T-helper 2 cell treated with Interferon-gamma antibody and Interleukin-4, amounts not matched to agents 5 μg/mL and 100 μg/mL, for 36 hours (primary cell): Measurements from ENCODE around the gene PTCH2.
A peak's percentile ranks its signal among the peaks of the same experiment; 100 is the strongest.

Experiments used
- DNase-seq: peaks from one replicate; pipeline ENCODE4 v3.0.0; 2021; ENCODE audit warnings: low spot score
- H3K27ac Mint-ChIP-seq: one replicate; pipeline ENCODE4 v1.8.0; 2021; ENCODE audit warnings: mild to moderate bottlenecking, mixed read lengths
- H3K27me3 Mint-ChIP-seq: one replicate; pipeline ENCODE4 v1.8.0; 2021; ENCODE audit warnings: low read depth, mixed read lengths
- H3K36me3 Mint-ChIP-seq: one replicate; pipeline ENCODE4 v1.8.0; 2021; ENCODE audit warnings: low read depth, mixed read lengths
- H3K4me1 Mint-ChIP-seq: one replicate; pipeline ENCODE4 v1.8.0; 2021; ENCODE audit warnings: low read depth, mixed read lengths
- H3K4me3 Mint-ChIP-seq: one replicate; pipeline ENCODE4 v1.8.0; 2022; ENCODE audit warnings: mild to moderate bottlenecking, moderate library complexity, mixed read lengths
- H3K9me3 Mint-ChIP-seq: one replicate; pipeline ENCODE4 v1.8.0; 2021; ENCODE audit warnings: mixed read lengths

PTCH2 gene, protein sequence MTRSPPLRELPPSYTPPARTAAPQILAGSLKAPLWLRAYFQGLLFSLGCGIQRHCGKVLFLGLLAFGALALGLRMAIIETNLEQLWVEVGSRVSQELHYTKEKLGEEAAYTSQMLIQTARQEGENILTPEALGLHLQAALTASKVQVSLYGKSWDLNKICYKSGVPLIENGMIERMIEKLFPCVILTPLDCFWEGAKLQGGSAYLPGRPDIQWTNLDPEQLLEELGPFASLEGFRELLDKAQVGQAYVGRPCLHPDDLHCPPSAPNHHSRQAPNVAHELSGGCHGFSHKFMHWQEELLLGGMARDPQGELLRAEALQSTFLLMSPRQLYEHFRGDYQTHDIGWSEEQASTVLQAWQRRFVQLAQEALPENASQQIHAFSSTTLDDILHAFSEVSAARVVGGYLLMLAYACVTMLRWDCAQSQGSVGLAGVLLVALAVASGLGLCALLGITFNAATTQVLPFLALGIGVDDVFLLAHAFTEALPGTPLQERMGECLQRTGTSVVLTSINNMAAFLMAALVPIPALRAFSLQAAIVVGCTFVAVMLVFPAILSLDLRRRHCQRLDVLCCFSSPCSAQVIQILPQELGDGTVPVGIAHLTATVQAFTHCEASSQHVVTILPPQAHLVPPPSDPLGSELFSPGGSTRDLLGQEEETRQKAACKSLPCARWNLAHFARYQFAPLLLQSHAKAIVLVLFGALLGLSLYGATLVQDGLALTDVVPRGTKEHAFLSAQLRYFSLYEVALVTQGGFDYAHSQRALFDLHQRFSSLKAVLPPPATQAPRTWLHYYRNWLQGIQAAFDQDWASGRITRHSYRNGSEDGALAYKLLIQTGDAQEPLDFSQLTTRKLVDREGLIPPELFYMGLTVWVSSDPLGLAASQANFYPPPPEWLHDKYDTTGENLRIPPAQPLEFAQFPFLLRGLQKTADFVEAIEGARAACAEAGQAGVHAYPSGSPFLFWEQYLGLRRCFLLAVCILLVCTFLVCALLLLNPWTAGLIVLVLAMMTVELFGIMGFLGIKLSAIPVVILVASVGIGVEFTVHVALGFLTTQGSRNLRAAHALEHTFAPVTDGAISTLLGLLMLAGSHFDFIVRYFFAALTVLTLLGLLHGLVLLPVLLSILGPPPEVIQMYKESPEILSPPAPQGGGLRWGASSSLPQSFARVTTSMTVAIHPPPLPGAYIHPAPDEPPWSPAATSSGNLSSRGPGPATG

DNA sequence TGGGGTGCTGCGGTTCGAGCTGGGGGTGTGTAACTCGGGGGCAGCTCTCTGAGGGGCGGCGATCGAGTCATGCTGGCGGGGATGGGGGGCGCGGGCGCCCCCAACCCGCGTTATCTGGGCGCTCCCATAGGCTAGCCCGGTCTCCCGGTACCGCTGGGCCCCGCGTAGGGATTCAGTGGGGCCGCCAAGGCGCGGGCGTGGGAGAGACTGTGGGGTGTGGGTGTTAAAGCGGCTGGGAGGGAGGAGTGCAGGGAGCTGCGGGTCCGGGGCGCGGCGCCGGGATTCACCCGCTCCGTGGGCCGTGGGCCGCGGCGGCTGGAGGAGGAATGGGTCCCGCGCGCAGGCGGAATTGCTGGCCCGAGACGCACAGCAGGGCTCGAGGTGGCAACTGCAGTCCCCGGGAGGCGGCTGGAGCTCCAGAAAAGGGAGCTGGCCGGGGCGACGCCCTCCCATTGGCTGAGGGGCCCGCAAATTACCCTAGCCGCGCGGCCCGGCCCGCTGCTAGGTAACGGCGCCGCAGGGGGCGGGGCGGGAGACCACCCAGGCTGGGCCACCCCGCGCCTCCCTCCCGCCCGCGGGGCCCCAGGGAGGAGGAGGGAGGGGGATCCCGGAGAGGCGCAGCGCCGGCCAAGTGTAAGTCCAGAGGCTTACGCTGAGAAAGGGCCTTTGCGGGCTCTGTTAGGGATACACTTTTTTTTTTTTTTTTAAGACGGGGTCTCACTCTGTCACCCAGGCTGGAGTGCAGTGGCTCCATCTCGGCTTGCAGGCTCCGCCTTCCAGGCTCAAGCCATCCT, at the start of gene PTCH2:
PTCH2 (minus strand) TSS at position 392 of the 794 bp plus-strand sequence; CDS start at position 71, 321 bp downstream.
- Mint-ChIP-seq H3K27me3 (peaks cover 26% of the 10 kb centered on the region), H3K27ac (no peak within 1 kb of the TSS), H3K4me1 (no peaks in the 10 kb centered on the region), H3K4me3 (peak within 1 kb of the TSS; percentile 43), H3K36me3 (peaks cover 5% of the 10 kb centered on the region), H3K9me3 (no peaks in the 10 kb centered on the region)
- DNase-seq: no peak

DNA sequence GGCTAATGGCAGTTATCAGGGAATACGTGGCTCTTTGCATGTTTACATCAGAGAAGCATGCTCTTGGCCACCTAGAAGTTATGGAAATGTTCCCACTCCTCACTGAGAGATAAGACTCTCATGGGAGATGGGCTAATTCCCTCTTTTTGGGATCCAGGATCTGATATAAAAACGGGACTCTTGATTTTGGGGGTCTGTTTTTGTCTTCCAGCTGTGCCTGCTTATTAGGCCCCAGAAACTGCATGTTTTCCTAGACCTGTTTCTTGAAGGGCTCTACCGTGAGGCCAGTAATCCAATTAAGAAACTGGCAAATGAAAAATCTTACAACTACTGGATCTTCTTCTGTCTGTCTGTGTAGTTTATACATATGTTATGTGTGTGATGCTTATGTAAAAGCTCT, 47.0 kb upstream of the PTCH2 start:
- DNase-seq: no peak
- no peak overlapping the region for H3K27ac Mint-ChIP-seq
- H3K4me1 Mint-ChIP-seq: peaks cover 6% of the 10 kb centered on the region
- no peaks in the 10 kb centered on the region for H3K27me3 Mint-ChIP-seq
- peaks cover 29% of the 10 kb centered on the region for H3K9me3 Mint-ChIP-seq
- H3K36me3 Mint-ChIP-seq: peaks cover 50% of the 10 kb centered on the region
- H3K4me3 Mint-ChIP-seq: no peak overlapping the region

DNA sequence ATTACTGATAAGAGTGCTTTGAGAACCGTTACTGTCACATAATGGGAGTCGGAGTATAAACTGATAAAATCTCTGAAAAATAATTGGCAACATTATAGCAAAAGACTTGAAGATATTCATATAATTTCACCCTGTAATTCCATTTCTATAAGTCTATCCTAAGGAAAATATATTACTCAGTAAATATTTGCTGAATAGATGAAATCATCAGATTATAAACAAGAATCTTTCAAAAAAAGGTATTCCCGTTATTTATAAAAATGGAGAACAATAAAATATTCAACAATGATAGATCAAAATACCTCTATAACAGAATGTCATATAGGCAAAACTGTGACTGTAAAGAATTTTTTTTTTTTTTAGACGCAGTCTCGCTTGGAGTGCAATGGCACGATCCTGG, 42.4 kb upstream of the PTCH2 start:
- peaks cover 24% of the 10 kb centered on the region for H3K9me3 Mint-ChIP-seq
- H3K4me3 Mint-ChIP-seq: no peak overlapping the region
- H3K4me1 Mint-ChIP-seq: no peaks in the 10 kb centered on the region
- H3K27ac Mint-ChIP-seq: no peak overlapping the region
- peaks cover 49% of the 10 kb centered on the region for H3K36me3 Mint-ChIP-seq
- no peak for DNase-seq
- no peaks in the 10 kb centered on the region for H3K27me3 Mint-ChIP-seq

DNA sequence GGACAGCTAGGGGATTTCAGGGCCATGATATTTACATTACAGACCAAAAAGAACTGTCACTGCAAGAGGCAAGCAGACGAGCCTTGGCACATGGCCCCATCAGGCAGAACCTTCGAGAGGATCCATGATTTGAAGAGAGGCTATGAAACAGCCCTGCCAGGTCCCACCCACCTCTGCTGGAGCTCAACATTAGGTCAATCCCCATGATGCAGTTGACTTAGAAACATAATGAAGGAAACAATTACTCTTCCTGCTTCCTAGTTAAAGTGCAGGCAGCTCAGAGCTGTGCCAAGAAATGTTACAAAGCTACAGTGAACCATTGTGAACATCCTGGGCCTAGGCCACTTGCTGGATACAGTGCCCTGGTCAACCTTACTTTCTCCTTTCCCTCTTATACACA, 41.7 kb upstream of the PTCH2 start:
- Mint-ChIP-seq H3K27ac (no peak overlapping the region), H3K4me3 (no peak overlapping the region), H3K36me3 (peaks cover 48% of the 10 kb centered on the region)

DNA sequence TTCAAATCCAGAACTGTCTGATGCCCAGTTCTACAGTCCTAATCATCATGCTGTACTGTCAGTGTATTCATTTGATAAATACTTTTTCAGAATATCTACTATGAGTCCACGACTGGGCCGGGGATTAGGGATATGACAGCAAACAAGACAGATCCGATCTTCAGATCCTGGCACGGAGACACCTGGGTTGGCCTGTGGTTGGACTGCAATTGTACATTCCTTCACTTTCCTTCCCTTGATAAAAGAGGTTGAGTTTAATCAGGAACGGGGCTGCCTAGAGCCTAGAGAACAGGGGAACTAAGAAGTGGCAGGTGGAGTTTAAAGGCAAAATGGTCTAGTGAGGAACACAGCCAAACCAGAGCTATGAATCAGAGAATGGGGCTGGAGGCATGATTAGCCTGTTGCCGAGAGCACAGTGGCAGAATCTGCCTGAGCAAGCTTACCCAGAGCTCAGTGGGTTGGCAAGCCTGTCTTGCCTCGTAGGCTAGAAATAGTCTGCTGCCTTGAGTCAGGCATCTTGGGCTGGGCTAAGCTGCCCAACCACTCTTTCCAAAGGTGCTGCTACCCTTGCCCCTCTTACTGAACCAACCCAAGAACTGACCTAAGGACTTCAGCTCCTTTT, 38.1 kb upstream of the PTCH2 start:
- H3K36me3 Mint-ChIP-seq: peaks cover 27% of the 10 kb centered on the region
- no peak for DNase-seq
- no peak overlapping the region for H3K4me3 Mint-ChIP-seq
- H3K9me3 Mint-ChIP-seq: no peaks in the 10 kb centered on the region
- H3K4me1 Mint-ChIP-seq: no peaks in the 10 kb centered on the region
- no peak overlapping the region for H3K27ac Mint-ChIP-seq
- no peaks in the 10 kb centered on the region for H3K27me3 Mint-ChIP-seq

More for the DNA sequence above, 41.7 kb upstream of the PTCH2 start:
- H3K27me3 Mint-ChIP-seq: no peaks in the 10 kb centered on the region
- no peak for DNase-seq
- no peaks in the 10 kb centered on the region for H3K4me1 Mint-ChIP-seq
- H3K9me3 Mint-ChIP-seq: peaks cover 20% of the 10 kb centered on the region

DNA sequence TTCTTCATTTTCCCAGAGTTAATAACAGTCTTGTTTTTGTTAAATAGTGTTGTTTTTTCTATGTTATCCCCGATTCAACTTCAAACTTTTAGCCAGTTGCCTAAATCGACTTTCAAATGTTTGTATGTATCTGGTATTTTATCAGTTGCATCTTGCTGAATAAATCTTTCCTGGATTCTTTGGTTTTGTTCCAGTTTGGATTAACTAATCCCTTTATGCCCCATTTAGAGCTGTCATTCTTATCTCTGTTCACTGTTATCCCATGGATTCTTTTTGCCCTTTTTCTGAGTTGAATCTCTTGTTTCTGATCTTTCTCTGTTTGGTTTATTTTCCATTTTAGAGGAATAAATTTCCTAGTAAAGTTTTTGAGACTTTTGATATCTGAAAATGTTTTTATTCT, 31.1 kb upstream of the PTCH2 start:
- Mint-ChIP-seq H3K27ac (no peak overlapping the region), H3K4me3 (no peak overlapping the region), H3K4me1 (peaks cover 2% of the 10 kb centered on the region), H3K27me3 (no peaks in the 10 kb centered on the region), H3K9me3 (no peaks in the 10 kb centered on the region), H3K36me3 (peaks cover 21% of the 10 kb centered on the region)
- no peak for DNase-seq

DNA sequence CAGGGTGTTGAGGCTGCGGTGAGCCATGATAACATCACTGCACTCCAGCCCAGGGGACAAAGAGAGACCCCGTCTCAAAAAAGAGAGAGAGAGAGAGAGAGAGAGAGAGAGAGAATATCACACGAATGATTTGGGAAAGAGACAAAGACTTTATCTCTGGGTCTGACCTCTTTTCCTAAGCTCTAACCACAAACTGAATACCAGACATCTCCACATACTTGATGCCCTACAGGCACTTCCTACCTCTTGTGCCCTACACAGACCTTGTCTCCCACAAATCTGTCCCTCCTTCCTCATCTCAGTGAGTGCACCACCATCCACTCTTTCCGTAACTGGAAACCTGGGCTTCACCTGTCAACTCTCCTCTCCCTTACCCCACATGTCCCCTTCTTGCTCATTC, 27.0 kb upstream of the PTCH2 start:
- DNase-seq: no peak
- H3K9me3 Mint-ChIP-seq: no peaks in the 10 kb centered on the region
- H3K4me3 Mint-ChIP-seq: no peak overlapping the region
- no peak overlapping the region for H3K27ac Mint-ChIP-seq
- peaks cover 29% of the 10 kb centered on the region for H3K36me3 Mint-ChIP-seq
- no peaks in the 10 kb centered on the region for H3K27me3 Mint-ChIP-seq
- peaks cover 2% of the 10 kb centered on the region for H3K4me1 Mint-ChIP-seq

DNA sequence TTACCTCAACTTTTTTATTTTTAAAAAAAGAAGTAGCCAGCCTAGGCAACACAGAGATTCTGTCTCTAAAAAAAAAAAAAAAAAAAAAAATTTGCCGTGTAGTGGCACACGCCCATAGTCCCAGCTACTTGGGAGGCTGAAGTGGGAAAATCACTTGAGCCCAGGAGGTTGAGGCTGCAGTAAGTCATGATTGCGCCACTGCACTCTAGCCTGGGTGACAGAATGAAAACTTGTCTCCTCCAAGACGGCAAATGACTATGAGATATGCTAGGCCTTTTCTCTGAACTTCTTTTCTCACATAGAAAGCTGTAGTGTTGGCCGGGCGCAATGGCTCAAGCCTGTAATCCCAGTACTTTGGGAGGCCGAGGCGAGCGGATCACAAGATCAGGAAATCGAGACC, 24.7 kb upstream of the PTCH2 start:
- Mint-ChIP-seq H3K36me3 (peaks cover 20% of the 10 kb centered on the region), H3K4me3 (no peak overlapping the region), H3K27ac (no peak overlapping the region), H3K27me3 (no peaks in the 10 kb centered on the region), H3K4me1 (peaks cover 2% of the 10 kb centered on the region), H3K9me3 (no peaks in the 10 kb centered on the region)
- DNase-seq: no peak

DNA sequence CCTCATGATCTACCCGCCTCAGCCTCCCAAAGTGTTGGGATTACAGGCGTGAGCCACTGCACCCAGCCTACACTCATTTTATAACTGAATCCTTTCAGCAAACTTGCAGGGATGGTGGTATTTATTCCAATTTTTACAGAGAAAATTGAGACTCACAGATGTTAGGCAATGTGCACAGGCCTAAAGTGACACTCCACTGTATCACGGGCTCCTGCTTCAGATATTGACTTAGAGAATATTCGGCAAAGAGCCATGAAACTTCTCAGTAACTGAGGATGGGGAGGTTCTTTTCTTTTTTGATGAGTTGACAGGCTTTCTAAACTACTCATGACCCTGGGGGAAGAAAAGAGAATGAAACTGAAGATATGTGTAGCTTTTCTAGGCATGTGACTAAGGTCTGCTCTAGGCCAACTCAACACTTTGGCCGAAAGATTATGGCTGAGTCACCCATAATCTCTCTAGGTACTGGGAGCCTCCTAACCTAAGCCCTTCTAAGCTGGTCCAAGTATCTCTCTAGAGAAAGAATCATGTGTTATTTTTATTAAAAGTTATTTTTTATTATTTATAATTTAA, 19.9 kb upstream of the PTCH2 start:
- peaks cover 9% of the 10 kb centered on the region for H3K36me3 Mint-ChIP-seq
- no peak overlapping the region for H3K4me3 Mint-ChIP-seq
- no peak overlapping the region for H3K27ac Mint-ChIP-seq
- H3K9me3 Mint-ChIP-seq: no peaks in the 10 kb centered on the region
- peaks cover 3% of the 10 kb centered on the region for H3K4me1 Mint-ChIP-seq
- DNase-seq: no peak
- H3K27me3 Mint-ChIP-seq: no peaks in the 10 kb centered on the region

DNA sequence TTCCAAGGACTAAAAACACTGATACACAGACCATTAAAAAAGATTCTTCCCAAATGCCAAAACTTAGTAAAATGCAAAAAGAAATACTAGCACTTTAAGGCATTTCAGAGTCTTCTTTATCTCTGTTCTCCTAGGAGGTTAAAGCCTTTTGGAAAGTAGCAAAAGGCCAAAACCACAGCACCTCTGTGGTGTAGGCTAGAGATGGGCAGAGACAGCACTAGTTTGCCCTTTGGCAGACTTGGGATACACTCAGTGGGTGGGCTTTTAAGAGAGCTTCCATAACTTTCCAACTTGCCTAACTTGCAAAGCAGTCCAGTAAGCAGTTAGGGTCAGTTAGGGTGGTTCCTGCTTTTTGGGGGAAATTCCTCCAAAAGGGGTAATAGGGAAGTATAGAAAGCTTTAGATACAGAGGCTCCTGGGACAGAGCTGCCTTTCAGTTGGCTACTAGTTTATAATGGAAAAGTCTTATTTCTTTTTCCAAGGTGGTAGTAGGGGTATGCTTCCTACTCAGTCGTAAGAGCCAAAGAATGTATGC, 17.9 kb upstream of the PTCH2 start:
- H3K9me3 Mint-ChIP-seq: no peaks in the 10 kb centered on the region
- H3K27ac Mint-ChIP-seq: no peak overlapping the region
- no peak overlapping the region for H3K4me3 Mint-ChIP-seq
- peaks cover 3% of the 10 kb centered on the region for H3K4me1 Mint-ChIP-seq
- no peaks in the 10 kb centered on the region for H3K27me3 Mint-ChIP-seq
- DNase-seq: no peak
- H3K36me3 Mint-ChIP-seq: peaks cover 8% of the 10 kb centered on the region

DNA sequence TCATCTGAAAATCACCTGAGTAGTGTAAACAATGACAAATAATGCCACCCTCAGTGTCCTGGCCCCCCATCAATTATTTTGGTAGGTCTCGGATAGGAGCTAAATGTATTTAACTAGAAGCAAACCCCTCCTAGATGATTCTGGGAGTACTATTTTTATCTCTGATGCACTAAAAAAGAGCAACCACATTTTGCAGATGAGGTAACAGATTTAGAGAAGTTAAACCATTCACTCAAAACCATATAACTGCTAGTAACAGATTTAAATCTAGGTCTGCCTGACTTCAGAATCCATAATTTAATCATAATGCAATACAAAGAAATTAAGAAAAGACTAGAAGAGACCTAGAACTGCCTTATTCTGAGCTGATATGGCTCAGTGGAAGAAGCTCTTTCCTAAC, 17.3 kb upstream of the PTCH2 start:
- Mint-ChIP-seq H3K27me3 (no peaks in the 10 kb centered on the region), H3K36me3 (peaks cover 12% of the 10 kb centered on the region), H3K4me3 (no peak overlapping the region), H3K4me1 (peaks cover 3% of the 10 kb centered on the region), H3K27ac (no peak overlapping the region), H3K9me3 (no peaks in the 10 kb centered on the region)
- no peak for DNase-seq

DNA sequence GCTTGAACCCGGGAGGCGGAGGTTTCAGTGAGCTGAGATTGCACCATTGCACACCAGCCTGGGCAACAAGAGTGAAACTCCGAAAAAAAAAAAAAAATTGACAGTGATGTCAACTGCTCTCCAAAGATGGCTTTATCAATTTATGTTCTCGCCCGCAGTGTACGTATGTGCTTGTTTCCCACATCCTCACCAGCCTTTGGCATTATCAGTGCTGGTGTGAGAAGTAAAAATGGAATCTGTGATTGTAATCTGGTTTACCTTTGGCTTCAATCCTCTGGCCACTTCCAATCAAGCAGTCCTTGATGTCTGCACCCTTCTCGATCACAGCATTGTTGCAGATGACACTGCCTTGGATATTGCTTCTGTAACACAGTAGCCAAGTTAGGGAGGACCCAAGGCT, 14.4 kb upstream of the PTCH2 start:
- H3K36me3 Mint-ChIP-seq: peaks cover 13% of the 10 kb centered on the region

More for the DNA sequence above, 14.4 kb upstream of the PTCH2 start:
- Mint-ChIP-seq H3K27me3 (no peaks in the 10 kb centered on the region), H3K27ac (no peak overlapping the region), H3K4me3 (no peak overlapping the region), H3K4me1 (peaks cover 3% of the 10 kb centered on the region), H3K9me3 (no peaks in the 10 kb centered on the region)
- DNase-seq: no peak
